HG02763 (cell line): ENCODE results near the gene UTS2R.
"Not testable (repeated sequence)": the region's sequence is repeated elsewhere in the genome, so short reads cannot be mapped to it uniquely, and the experiment has no call there.

ENCODE experiments used
- ATAC-seq: cut with Tn5 transposase; IDR thresholded peaks from one replicate; pipeline ENCODE4 v1.9.1; 2021; ENCODE audit warnings: mild to moderate bottlenecking, moderate library complexity; ENCODE audit not compliant: unreplicated experiment

Gene UTS2R

GRCh38 chr17:82403662-82404660 lies 32.4 kb downstream of the UTS2R start:
- ATAC-seq, result no peak

- ATAC-seq, result no peak
These were observed 33.5 kb downstream of the UTS2R start for GRCh38 chr17:82405051-82405450.

GRCh38 chr17:82406131-82406671 lies 34.6 kb downstream of the UTS2R start:
- ATAC-seq, result no peak

GRCh38 chr17:82407255-82407654 lies 35.7 kb downstream of the UTS2R start:
- ATAC-seq, result no peak

GRCh38 chr17:82408288-82408937 lies 36.8 kb downstream of the UTS2R start:
- ATAC-seq, result no peak

- no peak for ATAC-seq
These were observed 37.4 kb downstream of the UTS2R start for GRCh38 chr17:82408938-82409318.

GRCh38 chr17:82410014-82410716 lies 38.6 kb downstream of the UTS2R start:
- ATAC-seq, result no peak

GRCh38 chr17:82411396-82412053 lies 40.0 kb downstream of the UTS2R start:
- no peak for ATAC-seq

- ATAC-seq, result not testable (repeated sequence)
These were observed 40.5 kb downstream of the UTS2R start for GRCh38 chr17:82412081-82412480.

GRCh38 chr17:82412535-82413520 lies 41.3 kb downstream of the UTS2R start:
- no peak for ATAC-seq

GRCh38 chr17:82414548-82415281 lies 43.1 kb downstream of the UTS2R start:
- no peak for ATAC-seq

- no peak for ATAC-seq
These were observed 43.8 kb downstream of the UTS2R start for GRCh38 chr17:82415336-82415735.

- no peak for ATAC-seq
These were observed 44.2 kb downstream of the UTS2R start for GRCh38 chr17:82415786-82416185.

GRCh38 chr17:82416264-82416663 lies 44.7 kb downstream of the UTS2R start:
- no peak for ATAC-seq

- ATAC-seq, result no peak
These were observed 45.2 kb downstream of the UTS2R start for GRCh38 chr17:82416771-82417170.

GRCh38 chr17:82418001-82418986 lies 46.7 kb downstream of the UTS2R start, which contains the start of the genes HEXD and OGFOD3:
Gene HEXD, plus strand, starts transcription at chr17:82418347. Its CDS starts 1,453 bp downstream, at chr17:82419800.
Gene OGFOD3, minus strand, starts transcription at chr17:82418586. Its CDS starts 101 bp downstream, at chr17:82418485.
- peak; percentile 89 for ATAC-seq

- ATAC-seq, result no peak
These were observed 48.0 kb downstream of the UTS2R start for GRCh38 chr17:82419540-82419939.
